Stimulated activated naive B cell treated with anti-CD40 and anti-IgM and Interleukin-4, amounts not matched to agents 10 μg/mL and 1 μg/mL and 100 μg/mL, for 72 hours (primary cell): ENCODE results near the gene PANK2.
"Not testable (repeated sequence)": the region's sequence is repeated elsewhere in the genome, so short reads cannot be mapped to it uniquely, and the experiment has no call there.

Experiments
- ATAC-seq, 2 donors: fragments of 150-1000 bp; cut with Tn5 transposase; replicated peaks; 2 replicates each; pipeline ENCODE4 v1.10.0; 2021; ENCODE audit warnings: moderate library complexity in 1 of 2
- DNase-seq: peaks from one replicate; pipeline ENCODE4 v3.0.0; 2021
- H3K27ac Mint-ChIP-seq: one replicate; pipeline ENCODE4 v1.8.0; 2022; ENCODE audit warnings: mild to moderate bottlenecking, mixed read lengths
- H3K27me3 Mint-ChIP-seq, 2 donors: one replicate each; pipeline ENCODE4 v1.8.0; 2022; ENCODE audit warnings: mixed read lengths in 2 of 2
- H3K36me3 Mint-ChIP-seq, 2 donors: one replicate each; pipeline ENCODE4 v1.8.0; 2022; ENCODE audit warnings: mixed read lengths in 2 of 2, mild to moderate bottlenecking in 1 of 2
- H3K4me1 Mint-ChIP-seq, 2 donors: one replicate each; pipeline ENCODE4 v1.8.0; 2022; ENCODE audit warnings: mixed read lengths in 2 of 2, mild to moderate bottlenecking in 1 of 2
- H3K4me3 Mint-ChIP-seq, 2 donors: one replicate each; pipeline ENCODE4 v1.8.0; 2022; ENCODE audit warnings: mild to moderate bottlenecking in 2 of 2, mixed read lengths in 2 of 2, moderate library complexity in 1 of 2
- H3K9me3 Mint-ChIP-seq, 2 donors: one replicate each; pipeline ENCODE4 v1.8.0; 2022; ENCODE audit warnings: mixed read lengths in 2 of 2, mild to moderate bottlenecking in 1 of 2

PANK2 gene

DNA sequence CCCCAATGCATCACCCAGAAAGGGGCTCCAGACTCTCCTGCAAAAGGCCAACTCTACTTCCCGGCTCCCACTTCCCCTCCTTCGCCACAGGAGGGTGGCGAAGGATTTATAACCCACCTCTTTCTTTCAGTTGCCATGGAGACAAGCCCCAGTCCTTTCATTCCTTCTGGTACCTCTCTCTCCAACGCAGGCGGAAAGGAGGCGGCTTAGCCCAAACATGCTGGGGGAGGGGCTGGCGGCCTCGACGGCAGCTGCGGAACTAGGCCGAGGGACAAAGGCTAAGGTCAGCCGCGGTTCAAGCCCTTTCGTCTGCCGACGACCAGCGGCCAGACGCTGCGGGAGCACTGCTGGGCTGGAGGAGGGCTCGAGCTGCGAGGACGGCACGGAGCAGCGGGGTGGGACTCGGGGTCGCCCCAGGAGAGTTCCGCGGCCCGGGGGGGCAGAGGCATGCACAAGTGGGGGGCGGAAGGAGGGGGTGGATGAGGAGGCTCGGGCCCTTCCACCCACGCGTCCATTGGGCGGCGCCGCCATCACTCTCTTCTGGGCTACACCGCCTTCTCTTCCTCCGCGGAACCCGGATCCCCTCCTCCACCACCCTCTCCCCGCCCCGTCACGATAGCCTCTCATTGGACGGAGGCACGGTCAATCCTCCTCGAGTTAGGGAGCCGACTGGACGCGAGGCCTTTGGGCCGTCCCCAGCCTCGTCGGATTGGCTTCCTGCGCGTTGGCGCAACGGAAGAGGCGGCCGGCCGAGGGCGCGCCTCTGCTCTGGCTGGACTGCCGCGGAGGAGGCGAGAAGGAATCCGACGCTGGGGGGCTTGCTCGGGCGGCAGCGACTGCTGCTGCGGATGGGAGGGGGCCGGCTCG lies at the start of gene PANK2:
Gene PANK2, plus strand, starts transcription at position 766 of the 867 bp plus-strand sequence.
- no peaks in the 10 kb centered on the region for H3K27me3 Mint-ChIP-seq
- peaks cover 29 to 49% of the 10 kb centered on the region in 2 donors for H3K4me1 Mint-ChIP-seq
- peaks cover 25 to 62% of the 10 kb centered on the region in 2 donors for H3K36me3 Mint-ChIP-seq
- peak; percentile 96 to 97 for ATAC-seq
- peak within 1 kb of the TSS; percentile 92 to 98 for H3K4me3 Mint-ChIP-seq
- peak within 1 kb of the TSS; percentile 98 for H3K27ac Mint-ChIP-seq
- DNase-seq: peak; percentile 99
- H3K9me3 Mint-ChIP-seq: no peaks in the 10 kb centered on the region

DNA sequence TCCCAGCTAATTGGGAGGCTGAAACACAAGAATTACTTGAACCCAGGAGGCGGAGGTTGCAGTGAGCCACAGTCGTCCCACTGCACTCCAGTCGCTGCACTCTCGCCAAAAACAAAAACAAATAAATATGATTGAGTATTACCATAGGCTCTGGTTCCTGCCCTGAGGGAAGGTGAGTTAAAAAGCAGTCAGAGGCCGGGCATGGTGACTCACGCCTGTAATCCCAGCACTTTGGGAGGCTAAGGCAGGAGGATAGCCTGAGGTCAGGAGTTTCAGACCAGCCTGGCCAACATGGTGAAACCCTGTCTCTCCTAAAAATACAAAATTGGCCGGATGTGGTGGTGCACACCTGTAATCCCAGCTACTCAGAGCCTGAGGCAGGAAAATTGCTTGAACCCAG lies 49.0 kb upstream of the PANK2 start:
- not testable (repeated sequence) for H3K9me3 Mint-ChIP-seq
- peak overlapping the region; percentile 83 for H3K27ac Mint-ChIP-seq

DNA sequence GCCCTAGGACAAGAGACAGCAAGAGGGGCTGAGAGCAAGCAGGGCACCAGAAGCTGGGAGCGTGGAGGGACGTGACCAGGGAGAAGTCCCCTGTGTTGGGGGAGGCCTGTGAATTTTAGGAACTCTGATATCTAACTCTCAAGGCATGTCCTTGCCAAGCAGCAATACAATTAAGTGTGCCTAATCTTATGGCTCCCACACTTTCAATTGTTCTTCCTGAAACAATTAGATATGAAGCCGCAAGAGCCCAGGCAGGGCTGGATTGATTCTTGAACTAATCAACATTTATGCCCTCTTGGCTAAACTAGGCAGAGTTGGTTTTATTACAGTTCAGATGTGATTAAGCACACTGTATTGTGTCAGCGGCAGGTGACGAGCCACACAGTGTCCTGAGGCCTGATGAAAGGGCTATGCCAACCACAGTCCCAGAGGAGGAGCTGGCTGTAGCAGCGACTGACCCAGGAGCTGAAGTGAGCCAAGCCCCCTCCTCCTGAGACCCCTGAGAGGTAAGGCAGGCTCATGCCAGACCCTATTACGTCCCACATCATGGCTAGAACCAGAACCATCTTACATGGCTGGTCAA lies 46.7 kb upstream of the PANK2 start:
- H3K27me3 Mint-ChIP-seq: no peaks in the 10 kb centered on the region
- H3K36me3 Mint-ChIP-seq: peaks cover 4 to 6% of the 10 kb centered on the region in 2 donors
- H3K9me3 Mint-ChIP-seq: no peaks in the 10 kb centered on the region
- no peak overlapping the region for H3K4me3 Mint-ChIP-seq
- peaks cover 5 to 14% of the 10 kb centered on the region in 2 donors for H3K4me1 Mint-ChIP-seq
- ATAC-seq (no peak), DNase-seq (no peak)
- H3K27ac Mint-ChIP-seq: no peak overlapping the region

More for the DNA sequence above, 49.0 kb upstream of the PANK2 start:
- ATAC-seq, H3K27me3 Mint-ChIP-seq, DNase-seq, H3K4me3 Mint-ChIP-seq, H3K36me3 Mint-ChIP-seq, H3K4me1 Mint-ChIP-seq: not testable (repeated sequence)

DNA sequence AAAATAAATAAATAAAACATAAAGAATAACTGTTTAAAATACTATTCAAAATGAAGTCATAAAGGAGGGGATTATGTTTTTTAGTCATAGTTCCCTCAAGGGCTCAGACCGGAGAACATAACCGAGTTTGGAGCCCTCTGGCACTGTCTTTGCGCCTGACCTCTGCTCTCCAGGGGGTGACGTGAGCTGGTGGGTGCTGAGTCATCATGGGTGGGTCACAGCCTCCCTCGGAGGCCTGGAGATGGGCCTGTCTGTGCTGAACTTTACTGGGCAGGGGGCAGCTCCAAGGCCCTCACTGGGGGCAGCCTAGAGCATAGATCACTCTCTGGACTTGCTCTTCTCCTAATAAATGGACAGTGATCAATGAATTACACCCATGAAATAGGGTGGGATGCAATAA lies 45.7 kb upstream of the PANK2 start:
- Mint-ChIP-seq H3K4me1 (peaks cover 12 to 25% of the 10 kb centered on the region in 2 donors), H3K4me3 (no peak overlapping the region), H3K27ac (no peak overlapping the region), H3K27me3 (no peaks in the 10 kb centered on the region), H3K9me3 (no peaks in the 10 kb centered on the region), H3K36me3 (peaks cover 6% of the 10 kb centered on the region in 2 donors)
- no peak for DNase-seq
- no peak for ATAC-seq

DNA sequence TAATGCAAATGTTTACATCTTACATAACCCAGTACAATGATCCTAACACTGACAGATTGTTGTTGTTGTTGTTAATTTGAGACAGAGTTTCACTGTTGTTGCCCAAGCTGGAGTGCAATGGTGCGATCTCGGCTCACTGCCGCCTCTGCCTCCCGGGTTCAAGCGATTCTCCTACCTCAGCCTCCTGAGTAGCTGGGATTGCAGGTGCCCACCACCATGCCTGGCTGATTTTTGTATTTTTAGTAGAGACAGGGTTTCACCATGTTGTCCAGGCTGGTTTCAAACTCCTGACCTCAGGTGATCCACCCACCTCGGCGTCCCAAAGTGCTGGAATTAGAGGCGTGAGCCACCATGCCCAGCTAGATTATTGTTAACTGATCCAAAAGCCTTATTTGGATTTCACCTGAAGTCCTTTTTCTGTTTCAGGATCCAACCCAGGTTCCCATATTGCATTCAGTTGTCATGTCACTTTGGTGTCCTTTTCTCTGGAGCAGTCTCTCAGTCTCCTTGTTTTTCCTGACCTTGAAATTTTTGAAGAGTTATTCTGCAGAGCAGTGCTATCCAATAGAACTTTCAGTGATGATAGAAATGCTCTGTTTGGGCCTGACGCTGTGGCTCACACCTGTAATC lies 45.1 kb upstream of the PANK2 start:
- H3K36me3 Mint-ChIP-seq, H3K27ac Mint-ChIP-seq, H3K9me3 Mint-ChIP-seq, ATAC-seq, H3K4me3 Mint-ChIP-seq, H3K27me3 Mint-ChIP-seq, DNase-seq: not testable (repeated sequence)
- H3K4me1 Mint-ChIP-seq: peaks cover 15 to 31% of the 10 kb centered on the region in 2 donors

DNA sequence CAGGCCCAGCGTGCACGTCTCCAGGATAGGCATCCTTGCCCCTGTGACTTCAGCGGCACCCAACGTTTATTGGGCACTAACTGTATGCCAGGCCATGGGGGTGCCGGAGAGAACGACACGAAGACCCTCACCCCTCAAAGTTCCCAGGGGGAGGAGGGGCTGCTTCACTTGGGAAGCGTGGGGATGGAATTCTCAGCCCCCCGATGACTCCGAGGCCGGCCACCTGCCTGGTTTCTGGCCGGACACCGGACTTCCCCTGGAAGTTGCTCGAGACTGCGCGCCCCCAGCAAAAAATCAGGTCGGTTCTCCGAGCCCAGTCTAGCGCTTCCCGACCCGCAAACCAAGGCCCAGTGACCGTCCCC lies 42.8 kb upstream of the PANK2 start:
- ATAC-seq (no peak), DNase-seq (no peak)
- Mint-ChIP-seq H3K4me1 (peaks cover 15 to 35% of the 10 kb centered on the region in 2 donors), H3K27me3 (no peaks in the 10 kb centered on the region), H3K4me3 (peak overlapping the region; percentile 91 to 94), H3K9me3 (no peaks in the 10 kb centered on the region), H3K27ac (peak overlapping the region; percentile 95), H3K36me3 (peaks cover 4 to 14% of the 10 kb centered on the region in 2 donors)

DNA sequence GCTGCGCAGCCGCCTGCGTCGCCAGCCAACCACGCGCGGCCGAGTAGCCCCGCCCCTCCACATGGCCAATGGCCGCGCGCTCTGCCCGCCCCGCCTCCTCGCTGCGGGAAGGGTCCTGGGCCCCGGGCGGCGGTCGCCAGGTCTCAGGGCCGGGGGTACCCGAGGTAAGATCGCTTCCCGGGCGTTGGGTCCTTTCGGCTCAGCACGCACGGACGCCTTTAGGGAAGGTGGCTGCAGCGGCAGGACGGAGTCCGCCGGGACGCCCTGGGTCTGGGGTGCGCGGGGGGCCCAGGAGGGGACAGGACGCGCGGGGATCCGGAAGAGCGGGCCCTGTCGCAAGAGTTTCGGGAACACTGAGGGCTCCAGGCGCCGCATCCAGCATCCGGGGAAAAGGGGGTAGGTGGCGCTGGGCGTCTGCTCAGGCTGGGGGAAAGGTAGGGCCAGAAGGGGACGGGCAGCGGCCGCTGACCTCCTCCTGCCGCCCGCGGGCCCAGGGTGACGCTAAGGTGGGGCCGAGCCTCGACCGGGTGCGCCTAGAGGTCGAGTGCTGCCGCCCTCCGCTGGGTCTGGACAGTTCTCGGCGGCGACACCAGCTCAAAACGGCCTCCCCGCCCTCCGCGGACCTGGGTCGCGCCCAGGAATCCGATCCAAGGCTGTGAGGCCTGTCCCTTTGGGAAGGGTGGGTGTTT lies 42.3 kb upstream of the PANK2 start, which contains the start of gene MAVS:
Gene MAVS, plus strand, starts transcription at position 95 of the 689 bp plus-strand sequence. CDS start 7,791 bp downstream, outside the sequence.
- no peaks in the 10 kb centered on the region for H3K27me3 Mint-ChIP-seq
- peaks cover 4 to 14% of the 10 kb centered on the region in 2 donors for H3K36me3 Mint-ChIP-seq
- DNase-seq: peak; percentile 80
- H3K27ac Mint-ChIP-seq: peak within 1 kb of the TSS; percentile 95
- H3K4me1 Mint-ChIP-seq: peaks cover 15 to 35% of the 10 kb centered on the region in 2 donors
- ATAC-seq: peak; percentile 94 to 97
- H3K9me3 Mint-ChIP-seq: no peaks in the 10 kb centered on the region
- peak within 1 kb of the TSS; percentile 91 to 94 for H3K4me3 Mint-ChIP-seq

DNA sequence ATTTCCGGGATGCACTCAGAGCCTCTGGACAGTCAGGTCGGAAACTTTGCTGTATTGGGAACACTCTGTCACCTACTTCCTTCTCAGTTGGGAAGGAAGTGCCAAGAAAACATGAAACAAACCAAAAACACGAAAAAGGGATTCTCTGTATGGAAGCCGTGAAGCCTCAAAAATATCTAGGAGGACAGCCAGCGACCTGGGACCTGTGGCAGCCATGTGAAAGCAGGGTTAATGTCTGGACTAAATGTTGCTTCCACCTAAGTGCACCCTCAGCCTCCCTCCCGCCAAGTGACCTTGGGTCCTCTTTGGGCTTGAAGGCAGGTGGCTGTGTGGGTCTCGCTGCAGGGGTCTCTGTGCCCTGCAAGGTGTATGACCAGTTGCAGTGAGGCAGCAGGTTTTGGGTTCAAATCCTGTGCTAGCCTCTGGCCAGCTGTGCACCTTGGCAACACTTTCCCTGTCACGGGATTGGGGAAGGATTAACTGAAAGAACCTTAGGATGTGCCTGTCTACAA lies 41.7 kb upstream of the PANK2 start:
- Mint-ChIP-seq H3K27ac (peak overlapping the region; percentile 95), H3K36me3 (peaks cover 4 to 14% of the 10 kb centered on the region in 2 donors), H3K4me1 (peaks cover 15 to 35% of the 10 kb centered on the region in 2 donors), H3K4me3 (peak overlapping the region; percentile 91 to 94), H3K9me3 (no peaks in the 10 kb centered on the region), H3K27me3 (no peaks in the 10 kb centered on the region)
- no peak for ATAC-seq
- no peak for DNase-seq

DNA sequence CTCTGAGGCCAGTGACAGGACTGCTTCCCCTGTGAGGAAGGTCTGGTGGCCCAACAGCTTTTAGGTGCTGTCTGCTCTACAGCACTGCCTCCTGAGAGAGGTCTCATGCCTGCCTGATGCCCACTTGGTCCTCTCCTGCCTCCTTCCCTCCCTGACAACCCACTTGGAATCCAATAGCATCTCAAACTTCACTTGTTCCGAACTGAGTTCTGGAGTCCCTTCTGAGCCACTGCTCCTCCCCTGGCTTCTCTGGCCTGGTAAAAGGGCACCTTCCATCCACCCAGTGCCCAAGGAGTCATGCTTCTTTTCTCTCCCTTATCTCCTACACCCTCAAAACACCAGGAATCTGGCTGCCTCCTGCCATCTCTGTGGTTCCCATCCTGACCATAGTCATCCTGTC lies 40.6 kb upstream of the PANK2 start:
- no peak for DNase-seq
- no peaks in the 10 kb centered on the region for H3K9me3 Mint-ChIP-seq
- H3K4me3 Mint-ChIP-seq: peak overlapping the region; percentile 46 to 91
- no peak for ATAC-seq
- H3K4me1 Mint-ChIP-seq: peaks cover 15 to 35% of the 10 kb centered on the region in 2 donors
- H3K27ac Mint-ChIP-seq: peak overlapping the region; percentile 74
- H3K27me3 Mint-ChIP-seq: no peaks in the 10 kb centered on the region
- peaks cover 4 to 14% of the 10 kb centered on the region in 2 donors for H3K36me3 Mint-ChIP-seq

DNA sequence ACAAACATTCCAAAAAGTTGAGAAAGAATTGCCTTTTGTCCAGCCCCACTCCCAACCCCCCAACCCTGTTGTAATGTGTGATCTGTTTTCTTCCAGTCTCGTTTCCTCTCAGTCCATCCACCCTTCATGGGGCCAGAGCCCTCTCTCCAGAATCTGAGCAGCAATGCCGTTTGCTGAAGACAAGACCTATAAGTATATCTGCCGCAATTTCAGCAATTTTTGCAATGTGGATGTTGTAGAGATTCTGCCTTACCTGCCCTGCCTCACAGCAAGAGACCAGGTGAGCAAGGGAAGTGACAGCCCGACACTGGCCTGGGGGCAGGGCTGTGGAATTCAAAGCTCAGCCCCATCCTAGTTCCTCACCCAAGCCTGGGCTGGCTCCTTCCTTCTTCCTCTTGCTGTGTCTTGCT lies 34.7 kb upstream of the PANK2 start:
- DNase-seq (no peak), ATAC-seq (no peak)
- Mint-ChIP-seq H3K36me3 (peaks cover 26 to 39% of the 10 kb centered on the region in 2 donors), H3K27ac (no peak overlapping the region), H3K9me3 (no peaks in the 10 kb centered on the region), H3K27me3 (no peaks in the 10 kb centered on the region), H3K4me3 (no peak overlapping the region), H3K4me1 (peaks cover 6 to 13% of the 10 kb centered on the region in 2 donors)

DNA sequence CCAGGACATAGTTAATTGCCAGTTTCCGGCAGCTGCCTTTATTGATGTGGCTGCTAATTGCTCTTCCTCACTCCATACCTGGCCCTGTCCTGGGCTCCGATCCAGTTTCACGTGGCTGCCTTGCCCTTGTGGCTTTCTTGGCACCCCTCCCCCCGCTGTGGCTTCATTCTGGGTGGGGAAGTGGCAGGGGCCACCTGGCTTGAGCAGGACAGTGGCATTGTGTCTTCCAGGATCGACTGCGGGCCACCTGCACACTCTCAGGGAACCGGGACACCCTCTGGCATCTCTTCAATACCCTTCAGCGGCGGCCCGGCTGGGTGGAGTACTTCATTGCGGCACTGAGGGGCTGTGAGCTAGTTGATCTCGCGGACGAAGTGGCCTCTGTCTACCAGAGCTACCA lies 31.8 kb upstream of the PANK2 start:
- peaks cover 6 to 18% of the 10 kb centered on the region in 2 donors for H3K4me1 Mint-ChIP-seq
- no peak overlapping the region for H3K27ac Mint-ChIP-seq

DNA sequence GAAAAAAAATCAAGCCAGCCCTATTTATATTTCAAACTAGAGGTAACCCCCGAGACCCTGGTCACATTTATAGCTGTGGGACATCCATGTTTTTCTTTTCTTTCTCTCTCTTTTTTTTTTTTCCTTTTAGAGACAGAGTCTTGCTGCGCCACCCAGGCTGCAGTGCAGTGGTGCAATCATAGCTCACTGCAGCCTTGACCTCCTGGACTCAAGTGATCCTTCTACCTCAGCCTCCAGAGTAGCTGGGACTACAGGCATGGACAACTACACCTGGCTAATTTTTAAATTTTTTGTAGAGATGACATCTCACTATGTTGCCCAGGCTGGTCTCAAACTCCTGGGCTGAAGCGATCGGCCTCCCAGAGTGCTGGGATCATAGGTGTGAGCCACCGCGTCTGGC lies 30.5 kb upstream of the PANK2 start:
- Mint-ChIP-seq H3K9me3 (no peaks in the 10 kb centered on the region), H3K27ac (no peak overlapping the region), H3K27me3 (no peaks in the 10 kb centered on the region), H3K4me1 (peaks cover 17 to 31% of the 10 kb centered on the region in 2 donors), H3K4me3 (no peak overlapping the region), H3K36me3 (peaks cover 61 to 67% of the 10 kb centered on the region in 2 donors)
- no peak for DNase-seq
- ATAC-seq: no peak

More for the DNA sequence above, 31.8 kb upstream of the PANK2 start:
- ATAC-seq: no peak
- DNase-seq: no peak
- H3K27me3 Mint-ChIP-seq: no peaks in the 10 kb centered on the region
- no peak overlapping the region for H3K4me3 Mint-ChIP-seq
- no peaks in the 10 kb centered on the region for H3K9me3 Mint-ChIP-seq
- peaks cover 49 to 54% of the 10 kb centered on the region in 2 donors for H3K36me3 Mint-ChIP-seq

DNA sequence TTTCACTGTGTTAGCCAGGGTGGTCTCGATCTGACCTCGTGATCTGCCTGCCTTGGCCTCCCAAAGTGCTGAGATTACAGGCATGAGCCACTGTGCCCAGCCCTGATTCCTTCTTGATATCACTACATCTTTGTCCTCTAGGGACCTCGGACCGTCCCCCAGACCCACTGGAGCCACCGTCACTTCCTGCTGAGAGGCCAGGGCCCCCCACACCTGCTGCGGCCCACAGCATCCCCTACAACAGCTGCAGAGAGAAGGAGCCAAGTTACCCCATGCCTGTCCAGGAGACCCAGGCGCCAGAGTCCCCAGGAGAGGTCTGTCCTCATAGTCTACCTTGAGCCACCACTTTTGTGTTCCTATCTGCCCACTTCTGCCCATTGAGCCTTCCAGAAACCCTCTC lies 28.0 kb upstream of the PANK2 start:
- Mint-ChIP-seq H3K27me3 (no peaks in the 10 kb centered on the region), H3K36me3 (peaks cover 63 to 67% of the 10 kb centered on the region in 2 donors), H3K27ac (no peak overlapping the region), H3K4me3 (no peak overlapping the region), H3K9me3 (no peaks in the 10 kb centered on the region), H3K4me1 (peaks cover 15 to 27% of the 10 kb centered on the region in 2 donors)
- no peak for ATAC-seq
- no peak for DNase-seq

DNA sequence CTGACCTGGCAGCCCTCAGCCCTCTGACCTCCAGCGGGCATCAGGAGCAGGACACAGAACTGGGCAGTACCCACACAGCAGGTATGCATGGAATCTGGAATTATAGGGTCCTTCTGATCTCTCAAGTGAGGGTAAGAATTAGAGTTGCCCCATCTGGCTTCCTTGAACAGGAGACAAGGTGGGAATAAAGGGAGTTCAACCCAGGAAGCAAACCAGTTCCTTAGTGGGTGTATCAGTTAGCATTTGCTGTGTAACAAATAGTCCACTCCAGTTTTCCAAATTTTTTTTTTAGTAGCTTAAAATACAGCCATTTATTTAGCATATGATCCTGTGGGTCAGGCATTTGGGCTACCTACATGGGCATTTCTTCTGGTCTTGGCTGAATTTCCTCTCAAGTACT lies 26.9 kb upstream of the PANK2 start:
- H3K4me1 Mint-ChIP-seq: peaks cover 13 to 27% of the 10 kb centered on the region in 2 donors
- no peaks in the 10 kb centered on the region for H3K27me3 Mint-ChIP-seq
- peaks cover 60 to 66% of the 10 kb centered on the region in 2 donors for H3K36me3 Mint-ChIP-seq
- ATAC-seq (no peak), DNase-seq (no peak)
- no peak overlapping the region for H3K4me3 Mint-ChIP-seq
- no peaks in the 10 kb centered on the region for H3K9me3 Mint-ChIP-seq
- H3K27ac Mint-ChIP-seq: peak overlapping the region; percentile 88
